ENCODE measurements around the gene POC1B.
"Not testable (repeated sequence)": the region's sequence is repeated elsewhere in the genome, so short reads cannot be mapped to it uniquely, and the experiment has no call there.

The POC1B gene

GRCh38 chr12:89461649-89462612, 63.9 kb downstream of the POC1B start:
- no peak for DNase-seq

DNA sequence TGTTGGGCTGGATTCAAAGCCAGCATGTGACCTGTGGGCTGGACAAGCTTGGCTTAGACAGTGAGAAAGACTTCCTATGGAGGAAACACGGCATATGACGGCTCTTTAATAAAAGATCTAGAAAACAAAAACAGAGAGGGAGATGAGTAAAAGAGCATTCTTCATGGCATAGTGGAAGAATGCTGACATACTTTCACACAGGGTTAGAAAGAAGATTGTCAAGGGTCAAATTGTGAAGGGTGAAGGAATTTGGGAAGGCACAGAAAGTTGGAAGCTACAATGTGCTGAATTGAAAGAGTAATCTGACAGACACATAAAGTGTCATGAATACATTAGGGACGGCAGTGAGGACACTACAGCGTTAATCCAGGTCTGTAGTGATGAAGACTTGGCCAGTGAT, 64.7 kb downstream of the POC1B start:
- no peak for DNase-seq

GRCh38 chr12:89459279-89459678, 66.6 kb downstream of the POC1B start:
- not testable (repeated sequence) for DNase-seq

DNA sequence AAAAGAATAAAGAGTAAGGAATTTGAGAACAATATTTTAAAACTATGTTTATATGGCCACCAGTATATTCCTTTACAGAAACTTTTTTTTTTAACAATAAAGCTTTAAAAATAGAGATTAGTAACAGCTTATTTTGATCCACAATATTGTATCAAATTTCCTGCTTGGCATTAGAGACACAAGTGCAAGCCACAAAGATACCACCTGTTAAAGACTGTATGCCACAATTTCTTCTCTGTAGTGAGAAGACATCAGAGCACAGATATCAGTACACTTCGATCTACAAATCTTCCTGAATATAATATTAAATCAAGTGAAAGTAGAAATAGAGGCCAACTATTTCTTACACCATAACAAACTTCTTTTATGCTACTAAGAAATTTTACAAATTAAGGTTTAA, 69.3 kb downstream of the POC1B start:
- DNase-seq = no peak

DNA sequence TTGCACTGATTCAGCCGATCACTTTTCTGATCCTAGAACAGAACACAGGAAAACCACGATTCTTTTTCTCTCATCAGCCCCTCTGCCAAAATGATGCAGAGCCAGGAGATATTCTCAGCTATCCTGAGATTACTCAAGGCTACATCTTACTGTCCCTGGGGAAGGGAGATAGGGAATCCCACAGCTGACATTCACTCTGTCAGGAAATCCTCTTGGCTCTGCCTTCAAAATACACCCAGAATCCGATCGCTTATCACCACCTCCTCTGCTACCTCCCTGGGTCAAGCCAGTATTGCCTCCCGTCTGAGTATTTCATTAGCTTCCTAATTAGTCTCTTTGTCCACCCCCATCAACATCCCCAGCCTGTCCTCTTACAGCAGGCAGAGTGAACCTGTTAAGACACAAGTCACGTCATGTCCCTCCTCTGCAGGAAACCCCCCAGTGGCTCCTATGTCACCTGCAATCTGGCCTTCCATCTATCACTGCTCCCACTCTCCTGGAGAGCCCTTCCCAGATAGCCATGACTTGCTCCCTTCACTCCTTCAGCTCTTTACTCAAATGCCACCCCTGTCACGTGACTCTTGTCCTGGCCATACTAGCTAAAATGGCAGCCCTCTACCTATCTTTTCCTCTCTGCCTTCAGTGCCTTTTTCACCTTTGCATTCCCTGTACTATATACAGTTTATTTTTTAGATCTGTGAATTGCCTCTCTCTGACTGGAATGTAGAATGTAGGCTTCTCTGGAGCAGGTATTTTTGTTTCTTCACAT, 71.6 kb downstream of the POC1B start:
- DNase-seq = no peak

- DNase-seq = no peak
Observed at GRCh38 chr12:89453121-89453978, 72.5 kb downstream of the POC1B start.

- no peak for DNase-seq
Observed at GRCh38 chr12:89451841-89452251, 74.0 kb downstream of the POC1B start.

- DNase-seq = no peak
Observed at GRCh38 chr12:89450907-89451306, 74.9 kb downstream of the POC1B start.

GRCh38 chr12:89448951-89449371, 76.9 kb downstream of the POC1B start:
- no peak for DNase-seq

DNA sequence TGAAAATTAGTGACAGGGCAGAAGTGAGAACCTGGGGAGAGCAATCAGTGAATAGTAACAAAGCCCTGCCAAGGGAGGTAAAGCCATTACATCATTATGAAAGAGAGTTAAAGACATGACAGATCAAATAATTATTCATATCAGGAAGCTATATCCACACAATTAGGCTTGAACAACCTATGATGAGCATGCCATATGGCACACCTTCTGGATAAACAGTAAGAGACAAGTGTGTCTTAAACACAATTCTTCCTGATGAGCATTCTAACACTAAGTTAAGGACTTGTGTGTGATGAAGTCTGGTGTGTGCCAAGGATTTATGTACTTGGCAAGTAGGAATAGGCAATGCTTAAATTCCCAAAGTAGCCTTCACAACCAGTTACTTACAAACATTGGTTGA, 77.3 kb downstream of the POC1B start:
- no peak for DNase-seq

GRCh38 chr12:89439941-89440340, 85.9 kb downstream of the POC1B start:
- no peak for DNase-seq

DNA sequence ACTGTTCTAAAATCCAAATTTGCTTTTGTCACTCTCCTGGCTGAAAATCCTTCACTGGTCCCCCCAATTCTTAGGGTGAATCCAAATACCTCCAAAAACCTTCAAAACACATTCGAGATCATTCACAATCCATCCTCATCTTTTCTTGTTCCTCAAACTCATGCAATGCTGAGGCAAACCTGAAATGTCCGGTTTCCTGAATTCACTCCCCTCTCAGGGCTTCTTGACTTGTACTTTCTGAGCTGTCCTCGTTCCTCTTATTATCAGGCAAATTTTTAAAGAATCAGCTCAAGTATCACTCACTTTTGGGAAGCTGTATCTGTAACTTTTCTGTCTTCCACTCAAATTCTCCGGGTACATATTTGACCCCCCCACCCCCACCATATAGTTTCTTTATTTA, 88.6 kb downstream of the POC1B start:
- DNase-seq = no peak

DNA sequence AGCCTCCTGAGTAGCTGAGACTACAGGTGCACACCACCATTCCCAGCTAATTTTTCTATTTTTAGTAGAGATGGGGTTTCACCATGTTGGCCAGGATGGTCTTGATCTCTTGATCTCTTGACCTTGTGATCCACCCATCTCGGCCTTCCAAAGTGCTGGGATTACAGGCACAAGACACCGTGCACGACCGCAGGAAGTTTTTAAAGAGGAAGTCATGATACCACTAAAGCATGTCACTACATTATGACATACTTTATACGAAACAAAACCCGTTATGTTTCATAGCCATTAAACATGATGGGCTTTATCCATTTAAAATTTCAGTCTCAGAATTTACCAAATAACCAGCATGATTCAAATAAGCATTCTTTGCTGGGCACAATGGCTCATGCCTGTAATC, 89.8 kb downstream of the POC1B start:
- no peak for DNase-seq

DNA sequence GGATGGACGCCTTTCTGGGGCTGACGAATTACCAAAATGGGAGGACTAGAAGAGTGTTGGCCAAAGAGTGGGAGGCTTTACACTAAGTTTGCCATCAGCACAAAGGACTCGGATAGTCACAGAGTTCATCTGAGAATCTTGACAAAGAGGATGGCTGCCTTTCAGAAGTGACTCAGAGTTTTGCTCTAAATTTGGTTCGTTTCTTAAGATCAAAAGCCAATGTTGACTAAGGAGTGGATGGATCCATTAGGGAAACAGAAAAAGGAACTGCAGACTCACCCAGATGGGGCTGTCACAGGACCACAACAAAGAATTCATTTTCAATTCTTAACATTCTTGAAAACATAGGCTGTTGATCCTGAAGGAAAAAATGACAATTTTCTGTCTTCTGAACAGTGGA, 92.2 kb downstream of the POC1B start:
- no peak for DNase-seq

DNA sequence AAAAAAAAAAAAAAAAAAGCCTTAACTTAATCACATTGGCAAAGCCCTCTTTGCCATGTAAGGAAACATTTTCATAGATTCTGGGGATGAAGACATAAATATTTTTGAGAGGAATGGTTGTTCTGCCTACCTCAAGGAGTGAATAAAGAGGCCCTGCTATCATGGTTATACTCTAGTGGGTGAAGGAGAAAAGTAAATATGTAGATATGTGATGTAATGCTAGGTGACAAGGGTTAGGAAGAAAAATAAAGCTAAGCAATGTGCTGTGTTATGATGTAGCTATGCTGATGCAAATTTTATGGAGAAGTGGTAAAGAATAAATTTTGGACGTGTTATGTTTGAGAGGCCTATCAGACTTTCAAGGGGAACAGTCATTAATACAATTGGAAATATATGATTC, 93.5 kb downstream of the POC1B start:
- DNase-seq = no peak

GRCh38 chr12:89429528-89429927, 96.3 kb downstream of the POC1B start:
- no peak for DNase-seq

GRCh38 chr12:89427508-89428156, 98.2 kb downstream of the POC1B start:
- no peak for DNase-seq

DNA sequence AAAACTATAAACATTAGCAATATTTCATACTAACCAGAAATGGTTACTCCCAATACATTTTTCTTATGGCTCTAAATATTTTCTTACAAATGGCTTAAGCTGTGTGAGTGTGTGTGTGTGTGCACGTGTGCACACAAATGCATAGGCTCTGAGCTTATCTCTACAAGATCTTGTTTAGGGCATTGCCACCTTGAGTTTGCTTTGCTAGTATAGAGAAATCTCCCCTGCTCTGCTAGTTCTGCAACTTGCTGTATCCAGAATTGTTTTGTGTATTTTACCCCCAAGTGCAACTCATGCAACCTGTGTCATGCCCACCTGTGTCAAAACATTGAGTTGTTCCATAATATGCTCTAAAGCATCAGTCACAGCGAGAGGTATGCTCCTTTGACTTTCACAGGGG, 101.0 kb downstream of the POC1B start:
- DNase-seq = no peak

GRCh38 chr12:89424389-89424788, 101.5 kb downstream of the POC1B start:
- no peak for DNase-seq

DNA sequence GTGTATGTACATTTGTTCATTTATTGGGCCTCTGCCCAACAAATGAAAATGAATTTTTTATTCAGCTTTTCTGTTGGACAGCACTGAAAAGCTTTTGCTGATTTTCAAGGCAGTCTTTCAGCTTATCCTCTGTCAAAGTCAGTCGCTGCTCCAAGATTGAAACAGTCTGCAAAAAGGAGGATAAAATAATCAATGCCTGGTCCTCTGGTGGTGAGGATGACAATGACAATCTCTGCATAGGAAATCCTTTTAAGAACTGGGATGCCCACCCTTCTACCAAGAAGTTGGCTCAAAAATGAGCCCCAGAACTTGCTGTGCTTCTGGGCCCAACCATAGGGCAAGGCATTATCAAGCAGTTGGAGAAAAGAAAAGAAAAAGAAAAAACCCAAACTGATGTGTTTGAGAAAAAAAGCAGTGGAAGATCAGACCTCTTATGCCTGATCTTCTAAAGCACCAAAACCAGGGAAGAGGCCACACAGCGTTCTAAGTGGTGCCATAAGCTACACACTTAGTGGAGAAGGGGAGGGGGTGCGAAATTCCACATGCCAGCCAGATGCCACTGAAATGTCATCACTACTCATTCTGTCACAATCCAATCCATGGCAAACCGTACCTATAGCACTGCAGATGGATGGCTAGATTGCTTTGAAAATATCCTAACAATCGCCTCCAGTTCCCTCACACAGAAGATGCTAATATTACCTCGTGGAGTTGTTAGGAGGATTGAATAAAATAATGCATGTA, 104.6 kb downstream of the POC1B start:
- DNase-seq = no peak

DNA sequence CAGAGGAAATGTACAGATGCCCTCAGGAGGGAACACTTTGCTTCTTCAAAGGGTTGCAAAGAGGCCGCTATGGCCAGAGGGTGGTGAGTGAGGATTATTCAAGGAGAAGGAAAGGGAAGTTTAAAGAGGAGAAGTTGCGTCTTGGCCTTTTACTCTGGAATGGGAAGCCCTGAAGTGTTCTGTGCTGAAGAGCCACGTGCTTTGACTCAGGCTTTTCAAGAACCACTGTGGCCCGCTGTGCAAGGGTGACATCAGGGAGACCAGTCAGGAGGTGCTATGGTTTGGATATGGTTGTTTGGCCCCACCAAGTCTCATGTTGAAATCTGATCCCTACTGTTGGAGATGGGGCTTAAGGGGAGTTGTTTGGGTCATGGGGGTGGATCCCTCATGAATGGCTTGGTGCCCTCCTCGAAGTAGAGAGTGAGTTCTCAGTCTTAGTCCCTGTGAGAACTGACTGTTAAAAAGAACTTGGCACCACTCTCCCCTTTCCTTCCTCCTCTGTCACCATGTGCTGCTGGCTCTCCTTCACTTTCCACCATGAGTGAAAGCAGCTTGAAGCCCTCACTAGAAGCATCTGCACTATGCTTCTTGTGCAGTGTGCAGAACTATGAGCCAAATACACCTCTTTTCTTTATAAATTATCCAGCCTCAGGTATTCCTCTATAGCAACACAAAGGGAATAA, 107.5 kb downstream of the POC1B start:
- DNase-seq = no peak
